Activated CD4-positive, alpha-beta T cell treated with anti-CD3 and anti-CD28 coated beads, Interleukin-2, amount 10 ng/mL, durations not matched to agents 7 days and 5 days (primary cell): Measurements from ENCODE around the gene MARK4. TPM values are rescaled to one million over a fixed set of nuclear protein-coding genes. Genes with fewer than 3 reads are reported as not detected.
"Not testable (repeated sequence)": the region's sequence is repeated elsewhere in the genome, so short reads cannot be mapped to it uniquely, and the experiment has no call there.

ENCODE experiments used
- CTCF ChIA-PET: fragments of 350-600 bp; sonication (Branson Sonifier 250); formaldehyde crosslinking; loops from one replicate; lab custom pipeline; 2021; ENCODE audit warnings: antibody characterized with exemption; lab: Charles Lee
- POLR2A ChIA-PET: fragments of 350-600 bp; sonication (Branson Sonifier 250); formaldehyde crosslinking; loops from one replicate; lab custom pipeline; 2021; ENCODE audit warnings: antibody characterized with exemption; lab: Charles Lee
- DNase-seq: peaks from one replicate; pipeline ENCODE4 v3.0.0-alpha.2; 2020
- H3K27ac Mint-ChIP-seq: one replicate; pipeline ENCODE4 v1.8.0; 2021; ENCODE audit warnings: mild to moderate bottlenecking, moderate library complexity, mixed read lengths
- H3K27me3 Mint-ChIP-seq: one replicate; pipeline ENCODE4 v1.8.0; 2021; ENCODE audit warnings: mixed read lengths
- H3K36me3 Mint-ChIP-seq: one replicate; pipeline ENCODE4 v1.8.0; 2021; ENCODE audit warnings: low read depth, mixed read lengths
- H3K4me1 Mint-ChIP-seq: one replicate; pipeline ENCODE4 v1.8.0; 2021; ENCODE audit warnings: mixed read lengths
- H3K4me3 Mint-ChIP-seq: one replicate; pipeline ENCODE4 v1.8.0; 2021; ENCODE audit warnings: mild to moderate bottlenecking, moderate library complexity, mixed read lengths
- H3K9me3 Mint-ChIP-seq: one replicate; pipeline ENCODE4 v1.8.0; 2021; ENCODE audit warnings: mixed read lengths
- total RNA-seq, 2 experiments: library from RNA; stranded (reverse); gene quantifications; one replicate each; pipeline ENCODE4 v1.2.3, GENCODE V29; 2021

The MARK4 gene
- total RNA-seq, 2 experiments from 2014 or later: 19.5 to 19.6 TPM

GRCh38 chr19:45304141-45304926 lies 53.3 kb downstream of the MARK4 start:
- no peak for DNase-seq
- Mint-ChIP-seq H3K27ac (no peak overlapping the region), H3K4me1 (no peaks in the 10 kb centered on the region), H3K36me3 (no peaks in the 10 kb centered on the region), H3K9me3 (no peaks in the 10 kb centered on the region), H3K27me3 (no peaks in the 10 kb centered on the region), H3K4me3 (no peak overlapping the region)
- POLR2A ChIA-PET: interaction anchor here (0.5 kb wide), 1 partner anchor 17 kb away, joined by 8 read pairs; no protein-coding TSS in a partner anchor
- CTCF ChIA-PET: interaction anchor here (0.9 kb wide), 1 partner anchor 13 kb away, joined by 3 read pairs; no protein-coding TSS in a partner anchor

GRCh38 chr19:45305007-45305406 lies 53.9 kb downstream of the MARK4 start:
- no peak for DNase-seq
- H3K27me3 Mint-ChIP-seq: no peaks in the 10 kb centered on the region
- H3K4me3 Mint-ChIP-seq: no peak overlapping the region
- ChIA-PET POLR2A (interaction anchor here (0.6 kb wide), 1 partner anchor 30 kb away, joined by 3 read pairs; no protein-coding TSS in a partner anchor), CTCF (interaction anchor here (0.9 kb wide), 1 partner anchor 12 kb away, joined by 3 read pairs; no protein-coding TSS in a partner anchor)
- no peak overlapping the region for H3K27ac Mint-ChIP-seq
- no peaks in the 10 kb centered on the region for H3K36me3 Mint-ChIP-seq
- no peaks in the 10 kb centered on the region for H3K9me3 Mint-ChIP-seq
- H3K4me1 Mint-ChIP-seq: no peaks in the 10 kb centered on the region

- Mint-ChIP-seq H3K27me3 (no peaks in the 10 kb centered on the region), H3K27ac (no peak overlapping the region), H3K4me3 (no peak overlapping the region), H3K36me3 (no peaks in the 10 kb centered on the region), H3K4me1 (no peaks in the 10 kb centered on the region), H3K9me3 (no peaks in the 10 kb centered on the region)
- POLR2A ChIA-PET: interaction anchor here (0.6 kb wide), 1 partner anchor 30 kb away, joined by 3 read pairs; no protein-coding TSS in a partner anchor
- CTCF ChIA-PET: interaction anchor here (0.6 kb wide), 1 partner anchor 39 kb away, joined by 3 read pairs; no protein-coding TSS in a partner anchor
- DNase-seq: no peak
Measured at GRCh38 chr19:45305421-45305820, 54.4 kb downstream of the MARK4 start.

GRCh38 chr19:45306040-45306439 lies 55.0 kb downstream of the MARK4 start:
- no peaks in the 10 kb centered on the region for H3K4me1 Mint-ChIP-seq

GRCh38 chr19:45306518-45307027 lies 55.5 kb downstream of the MARK4 start:
- no peaks in the 10 kb centered on the region for H3K36me3 Mint-ChIP-seq
- DNase-seq: no peak
- no peak overlapping the region for H3K27ac Mint-ChIP-seq
- no peaks in the 10 kb centered on the region for H3K9me3 Mint-ChIP-seq
- no peaks in the 10 kb centered on the region for H3K4me1 Mint-ChIP-seq
- no peak overlapping the region for H3K4me3 Mint-ChIP-seq
- CTCF ChIA-PET: no interaction called here
- POLR2A ChIA-PET: no interaction called here
- H3K27me3 Mint-ChIP-seq: no peaks in the 10 kb centered on the region

More at GRCh38 chr19:45306040-45306439, 55.0 kb downstream of the MARK4 start:
- Mint-ChIP-seq H3K9me3 (no peaks in the 10 kb centered on the region), H3K27me3 (no peaks in the 10 kb centered on the region), H3K36me3 (no peaks in the 10 kb centered on the region), H3K4me3 (no peak overlapping the region), H3K27ac (no peak overlapping the region)
- POLR2A ChIA-PET: no interaction called here
- CTCF ChIA-PET: interaction anchor here (0.6 kb wide), 1 partner anchor 38 kb away, joined by 3 read pairs; no protein-coding TSS in a partner anchor
- no peak for DNase-seq

GRCh38 chr19:45307361-45307760 lies 56.3 kb downstream of the MARK4 start:
- CTCF ChIA-PET: no interaction called here

GRCh38 chr19:45309322-45309721 lies 58.3 kb downstream of the MARK4 start:
- H3K9me3 Mint-ChIP-seq, DNase-seq, H3K4me3 Mint-ChIP-seq, H3K36me3 Mint-ChIP-seq, H3K4me1 Mint-ChIP-seq, POLR2A ChIA-PET, H3K27ac Mint-ChIP-seq, H3K27me3 Mint-ChIP-seq: not testable (repeated sequence)
- CTCF ChIA-PET: interaction anchor here (0.6 to 1.0 kb wide), 2 partner anchors 18 to 329 kb away, joined by 4 to 5 read pairs; no protein-coding TSS in a partner anchor

More at GRCh38 chr19:45307361-45307760, 56.3 kb downstream of the MARK4 start:
- H3K27me3 Mint-ChIP-seq: no peaks in the 10 kb centered on the region
- H3K36me3 Mint-ChIP-seq: no peaks in the 10 kb centered on the region
- H3K4me3 Mint-ChIP-seq: no peak overlapping the region
- POLR2A ChIA-PET: no interaction called here
- H3K4me1 Mint-ChIP-seq: no peaks in the 10 kb centered on the region
- no peak overlapping the region for H3K27ac Mint-ChIP-seq
- no peak for DNase-seq
- H3K9me3 Mint-ChIP-seq: no peaks in the 10 kb centered on the region

- POLR2A ChIA-PET: no interaction called here
- CTCF ChIA-PET: no interaction called here
- no peaks in the 10 kb centered on the region for H3K4me1 Mint-ChIP-seq
- H3K36me3 Mint-ChIP-seq: no peaks in the 10 kb centered on the region
- H3K27ac Mint-ChIP-seq: no peak overlapping the region
- H3K27me3 Mint-ChIP-seq: peaks cover 9% of the 10 kb centered on the region
- no peak for DNase-seq
- no peaks in the 10 kb centered on the region for H3K9me3 Mint-ChIP-seq
- no peak overlapping the region for H3K4me3 Mint-ChIP-seq
Measured at GRCh38 chr19:45311621-45312020, 60.5 kb downstream of the MARK4 start.

- H3K27ac Mint-ChIP-seq, POLR2A ChIA-PET, H3K4me3 Mint-ChIP-seq, DNase-seq, H3K4me1 Mint-ChIP-seq, H3K36me3 Mint-ChIP-seq, H3K9me3 Mint-ChIP-seq: not testable (repeated sequence)
- CTCF ChIA-PET: interaction anchor here (0.6 kb wide), 1 partner anchor 331 kb away, joined by 5 read pairs; no protein-coding TSS in a partner anchor
- H3K27me3 Mint-ChIP-seq: peaks cover 11% of the 10 kb centered on the region
Measured at GRCh38 chr19:45312285-45312684, 61.2 kb downstream of the MARK4 start.

- H3K9me3 Mint-ChIP-seq: no peaks in the 10 kb centered on the region
- ChIA-PET POLR2A (no interaction called here), CTCF (no interaction called here)
- no peaks in the 10 kb centered on the region for H3K4me1 Mint-ChIP-seq
- no peak overlapping the region for H3K4me3 Mint-ChIP-seq
- no peak for DNase-seq
- no peak overlapping the region for H3K27ac Mint-ChIP-seq
- H3K27me3 Mint-ChIP-seq: peaks cover 16% of the 10 kb centered on the region
- no peaks in the 10 kb centered on the region for H3K36me3 Mint-ChIP-seq
Measured at GRCh38 chr19:45314708-45315245, 63.7 kb downstream of the MARK4 start.

GRCh38 chr19:45315304-45315703 lies 64.2 kb downstream of the MARK4 start:
- Mint-ChIP-seq H3K27me3 (peaks cover 16% of the 10 kb centered on the region), H3K27ac (no peak overlapping the region), H3K36me3 (no peaks in the 10 kb centered on the region), H3K4me1 (no peaks in the 10 kb centered on the region), H3K9me3 (no peaks in the 10 kb centered on the region), H3K4me3 (no peak overlapping the region)
- no peak for DNase-seq
- ChIA-PET CTCF (interaction anchor here (0.5 kb wide), 1 partner anchor 106 kb away, joined by 3 read pairs; no protein-coding TSS in a partner anchor), POLR2A (no interaction called here)

GRCh38 chr19:45320997-45321775 lies 70.1 kb downstream of the MARK4 start:
- Mint-ChIP-seq H3K9me3 (no peaks in the 10 kb centered on the region), H3K27me3 (peaks cover 29% of the 10 kb centered on the region), H3K36me3 (no peaks in the 10 kb centered on the region), H3K4me3 (no peak overlapping the region), H3K27ac (no peak overlapping the region), H3K4me1 (peaks cover under 1% of the 10 kb centered on the region)
- ChIA-PET CTCF (no interaction called here), POLR2A (no interaction called here)
- no peak for DNase-seq
